H9 (cell line): Measurements from ENCODE around the gene AKR1C2. TPM values are rescaled to one million over a fixed set of nuclear protein-coding genes. Genes with fewer than 3 reads are reported as not detected.

Experiments
- DNase-seq: peaks from one replicate; pipeline ENCODE4 v3.0.0-alpha.2; 2017
- H2AFZ ChIP-seq: one replicate; pipeline ENCODE4 v1.6.1; 2013; ENCODE audit warnings: mild to moderate bottlenecking, low read length, control low read depth, moderate library complexity
- H2AK5ac ChIP-seq: 2 replicates; pipeline ENCODE4 v1.6.1; 2013; ENCODE audit warnings: low read length, control low read depth, mixed read lengths; ENCODE audit not compliant: insufficient read length
- H2BK120ac ChIP-seq: one replicate; pipeline ENCODE4 v1.6.1; 2013; ENCODE audit warnings: low read depth, mild to moderate bottlenecking, low read length, control low read depth, inconsistent platforms; ENCODE audit not compliant: poor library complexity, severe bottlenecking
- H2BK12ac ChIP-seq: 2 replicates; pipeline ENCODE4 v1.6.1; 2013; ENCODE audit warnings: low read length, control low read depth, mixed read lengths, low read depth; ENCODE audit not compliant: insufficient read length
- H2BK15ac ChIP-seq: 2 replicates; pipeline ENCODE4 v1.6.1; 2013; ENCODE audit warnings: low read depth, low read length, control low read depth
- H2BK20ac ChIP-seq: one replicate; pipeline ENCODE4 v1.6.1; 2013; ENCODE audit warnings: low read depth, mild to moderate bottlenecking, low read length, control low read depth, inconsistent platforms; ENCODE audit not compliant: poor library complexity, severe bottlenecking
- H2BK5ac ChIP-seq: 2 replicates; pipeline ENCODE4 v1.6.1; 2013; ENCODE audit warnings: low read length, control low read depth, mixed read lengths; ENCODE audit not compliant: insufficient read length
- H3K14ac ChIP-seq: 2 replicates; pipeline ENCODE4 v1.6.1; 2013; ENCODE audit warnings: low read length, control low read depth; ENCODE audit not compliant: insufficient read depth
- H3K18ac ChIP-seq: 2 replicates; pipeline ENCODE4 v1.6.1; 2013; ENCODE audit warnings: low read depth, mild to moderate bottlenecking, mixed read lengths, low read length, control low read depth; ENCODE audit not compliant: insufficient read length
- H3K23ac ChIP-seq: 2 replicates; pipeline ENCODE4 v1.6.1; 2013; ENCODE audit warnings: low read length, control low read depth, mixed read lengths, low read depth; ENCODE audit not compliant: insufficient read length
- H3K23me2 ChIP-seq: 2 replicates; pipeline ENCODE4 v1.6.1; 2013; ENCODE audit warnings: low read depth, mild to moderate bottlenecking, mixed read lengths, low read length, control low read depth; ENCODE audit not compliant: insufficient read length, poor library complexity, severe bottlenecking
- H3K27ac ChIP-seq: 2 replicates; pipeline ENCODE4 v1.5.1; 2013; ENCODE audit warnings: low read length, control low read depth, mixed read lengths, low read depth; ENCODE audit not compliant: insufficient read length
- H3K27me3 ChIP-seq: 2 replicates; pipeline ENCODE4 v1.6.1; 2013; ENCODE audit warnings: low read length, control low read depth, inconsistent platforms; ENCODE audit not compliant: insufficient read depth
- H3K4ac ChIP-seq: 2 replicates; pipeline ENCODE4 v1.6.1; 2013; ENCODE audit warnings: low read depth, mild to moderate bottlenecking, control low read depth, inconsistent platforms, low read length, moderate library complexity
- H3K4me1 ChIP-seq: 2 replicates; pipeline ENCODE4 v1.6.1; 2013; ENCODE audit warnings: low read length, control low read depth, inconsistent platforms; ENCODE audit not compliant: insufficient read depth
- H3K4me2 ChIP-seq: 2 replicates; pipeline ENCODE4 v1.6.1; 2013; ENCODE audit warnings: low read length, control low read depth, mixed read lengths; ENCODE audit not compliant: insufficient read length, insufficient read depth
- H3K56ac ChIP-seq: 2 replicates; pipeline ENCODE4 v1.6.1; 2013; ENCODE audit warnings: low read depth, mild to moderate bottlenecking, mixed read lengths, low read length, control low read depth; ENCODE audit not compliant: insufficient read length
- H3K79me1 ChIP-seq: 2 replicates; pipeline ENCODE4 v1.6.1; 2013; ENCODE audit warnings: low read depth, mild to moderate bottlenecking, moderate library complexity, low read length, control low read depth, inconsistent platforms; ENCODE audit not compliant: insufficient read depth, poor library complexity, severe bottlenecking
- H3K79me2 ChIP-seq: 2 replicates; pipeline ENCODE4 v1.6.1; 2013; ENCODE audit warnings: low read length, control low read depth, inconsistent platforms; ENCODE audit not compliant: insufficient read depth
- H3K9ac ChIP-seq: 2 replicates; pipeline ENCODE4 v1.6.1; 2013; ENCODE audit warnings: low read length, control low read depth, mixed read lengths; ENCODE audit not compliant: insufficient read length; ENCODE audit errors: extremely low read depth
- H3K9me3 ChIP-seq: one replicate; pipeline ENCODE4 v1.6.1; 2013; ENCODE audit warnings: low read depth, low read length, inconsistent platforms; ENCODE audit not compliant: control insufficient read depth
- H3T11ph ChIP-seq: one replicate; pipeline ENCODE4 v1.6.1; 2013; ENCODE audit warnings: mild to moderate bottlenecking, low read length, control low read depth, inconsistent platforms
- H4K20me1 ChIP-seq: one replicate; pipeline ENCODE4 v1.6.1; 2013; ENCODE audit not compliant: control insufficient read depth, insufficient read length, insufficient read depth
- H4K5ac ChIP-seq: 2 replicates; pipeline ENCODE4 v1.6.1; 2013; ENCODE audit warnings: low read depth, mild to moderate bottlenecking, mixed read lengths, low read length, control low read depth; ENCODE audit not compliant: insufficient read length
- H4K8ac ChIP-seq: replicated peaks from 2 replicates; pipeline ENCODE4 v1.6.1; 2013; ENCODE audit warnings: low read length, control low read depth, mixed read lengths, low read depth; ENCODE audit not compliant: insufficient read length
- H4K91ac ChIP-seq: 2 replicates; pipeline ENCODE4 v1.6.1; 2013; ENCODE audit warnings: low read depth, mild to moderate bottlenecking, moderate library complexity, mixed read lengths, low read length, control low read depth; ENCODE audit not compliant: insufficient read length
- H3K27ac Mint-ChIP-seq, 3 experiments: 2 replicates in 2 of 3; 3 replicates in 1 of 3; pipeline ENCODE4 v1.8.0; 2020 to 2021; ENCODE audit warnings: mixed read lengths in 3 of 3, mild to moderate bottlenecking in 1 of 3, moderate library complexity in 1 of 3
- H3K27me3 Mint-ChIP-seq: 2 replicates; pipeline ENCODE4 v1.8.0; 2021; ENCODE audit warnings: low read depth, mild to moderate bottlenecking, moderate library complexity, mixed read lengths
- H3K36me3 Mint-ChIP-seq, 3 experiments: 2 replicates in 2 of 3; 3 replicates in 1 of 3; pipeline ENCODE4 v1.8.0; 2020 to 2021; ENCODE audit warnings: low read depth in 3 of 3, mixed read lengths in 3 of 3; ENCODE audit not compliant: insufficient read depth in 1 of 3
- H3K4me1 Mint-ChIP-seq, 2 experiments: 2 replicates each; pipeline ENCODE4 v1.8.0; 2020; ENCODE audit warnings: mixed read lengths in 2 of 2
- H3K4me3 Mint-ChIP-seq, 2 experiments: 2 replicates in 1 of 2; 3 replicates in 1 of 2; pipeline ENCODE4 v1.8.0; 2020 to 2021; ENCODE audit warnings: mild to moderate bottlenecking in 2 of 2, mixed read lengths in 2 of 2, moderate library complexity in 1 of 2
- H3K9me3 Mint-ChIP-seq, 2 experiments: 2 replicates in 1 of 2; 3 replicates in 1 of 2; pipeline ENCODE4 v1.8.0; 2020; ENCODE audit warnings: mild to moderate bottlenecking in 2 of 2, mixed read lengths in 2 of 2, moderate library complexity in 1 of 2
- WGBS: extraction: QIAGEN DNeasy Blood & Tissue Kit; methylation state at CpG from one replicate; pipeline ENCODE4 v1.1.7; 2013; ENCODE audit warnings: missing lambda C conversion rate, low lambda C conversion rate, mixed read lengths; ENCODE audit not compliant: insufficient read length; ENCODE audit errors: extremely low coverage; 5-methylcytosine and 5-hydroxymethylcytosine counted together
- total RNA-seq: library from RNA; stranded (reverse); gene quantifications from 2 replicates; pipeline ENCODE4 v1.2.1, GENCODE V29; 2021
- TF ChIP-seq, protein P1 (sequence below): fragments of 200-600 bp; sonication (generic); conservative IDR thresholded peaks from 3 replicates; pipeline ENCODE4 v1.8.0; 2021; ENCODE audit warnings: antibody characterized with exemption, mild to moderate bottlenecking

Gene AKR1C2
- total RNA-seq, 1 experiment from 2014 or later = 0.74 TPM

DNA sequence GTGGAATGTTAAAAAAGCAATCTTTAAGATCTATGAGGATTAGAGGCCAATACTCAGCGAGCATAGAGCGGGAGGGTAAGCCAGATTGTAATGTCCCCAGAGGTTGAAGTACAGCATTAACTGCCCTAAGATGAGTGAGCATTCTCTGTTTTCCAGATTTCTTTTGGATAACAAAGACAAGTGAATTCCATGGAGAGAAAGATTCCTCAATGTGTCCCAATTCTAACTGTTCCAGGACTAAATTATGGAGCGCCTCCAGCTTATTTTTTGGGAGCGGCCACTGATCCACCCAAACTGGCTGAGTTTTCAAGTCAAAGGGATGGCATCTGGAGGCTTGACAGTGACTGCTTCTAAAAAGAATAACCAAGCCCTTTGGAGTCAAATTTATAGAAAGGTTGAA is 39.3 kb upstream of the AKR1C2 start:
- no peak overlapping the region for H3K9ac ChIP-seq
- no peak overlapping the region for H2BK120ac ChIP-seq
- no peak overlapping the region for H2BK15ac ChIP-seq
- no peak overlapping the region for H4K91ac ChIP-seq
- Mint-ChIP-seq H3K4me1 (no peaks in the 10 kb centered on the region), H3K9me3 (peaks cover 28 to 66% of the 10 kb centered on the region in 2 experiments), H3K36me3 (peaks cover 2 to 3% (median 3%) of the 10 kb centered on the region in 3 experiments; a peak in 5 of 7 replicates), H3K27ac (no peak overlapping the region), H3K27me3 (no peaks in the 10 kb centered on the region; the same call in 1 of the 2 replicates), H3K4me3 (no peak overlapping the region)
- no peak overlapping the region for H4K5ac ChIP-seq
- H2BK5ac ChIP-seq = no peak overlapping the region
- H2AK5ac ChIP-seq = no peak overlapping the region
- no peak overlapping the region for H3K18ac ChIP-seq
- H3T11ph ChIP-seq = no peak overlapping the region
- H2BK20ac ChIP-seq = no peak overlapping the region
- H3K14ac ChIP-seq = no peak overlapping the region
- WGBS = no CpG with 5 or more reads among the region's 4 CpGs
- H3K79me1 ChIP-seq = no peaks in the 10 kb centered on the region
- no peaks in the 10 kb centered on the region for H3K79me2 ChIP-seq
- no peak overlapping the region for H3K27ac ChIP-seq
- no peak overlapping the region for H2BK12ac ChIP-seq
- H3K4me1 ChIP-seq = no peaks in the 10 kb centered on the region
- no peaks in the 10 kb centered on the region for H3K23me2 ChIP-seq
- H3K23ac ChIP-seq = no peak overlapping the region
- no peak overlapping the region for H3K56ac ChIP-seq
- no peaks in the 10 kb centered on the region for H4K20me1 ChIP-seq
- no peaks in the 10 kb centered on the region for H3K9me3 ChIP-seq
- H3K4ac ChIP-seq = no peak overlapping the region
- TF ChIP-seq, protein P1, sequence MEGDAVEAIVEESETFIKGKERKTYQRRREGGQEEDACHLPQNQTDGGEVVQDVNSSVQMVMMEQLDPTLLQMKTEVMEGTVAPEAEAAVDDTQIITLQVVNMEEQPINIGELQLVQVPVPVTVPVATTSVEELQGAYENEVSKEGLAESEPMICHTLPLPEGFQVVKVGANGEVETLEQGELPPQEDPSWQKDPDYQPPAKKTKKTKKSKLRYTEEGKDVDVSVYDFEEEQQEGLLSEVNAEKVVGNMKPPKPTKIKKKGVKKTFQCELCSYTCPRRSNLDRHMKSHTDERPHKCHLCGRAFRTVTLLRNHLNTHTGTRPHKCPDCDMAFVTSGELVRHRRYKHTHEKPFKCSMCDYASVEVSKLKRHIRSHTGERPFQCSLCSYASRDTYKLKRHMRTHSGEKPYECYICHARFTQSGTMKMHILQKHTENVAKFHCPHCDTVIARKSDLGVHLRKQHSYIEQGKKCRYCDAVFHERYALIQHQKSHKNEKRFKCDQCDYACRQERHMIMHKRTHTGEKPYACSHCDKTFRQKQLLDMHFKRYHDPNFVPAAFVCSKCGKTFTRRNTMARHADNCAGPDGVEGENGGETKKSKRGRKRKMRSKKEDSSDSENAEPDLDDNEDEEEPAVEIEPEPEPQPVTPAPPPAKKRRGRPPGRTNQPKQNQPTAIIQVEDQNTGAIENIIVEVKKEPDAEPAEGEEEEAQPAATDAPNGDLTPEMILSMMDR = no peak
- H4K8ac ChIP-seq = no peak overlapping the region
- no peaks in the 10 kb centered on the region for H3K27me3 ChIP-seq
- H2AFZ ChIP-seq = no peak overlapping the region
- H3K4me2 ChIP-seq = no peak overlapping the region
- DNase-seq = no peak
